Stimulated activated CD4-positive, alpha-beta T cell treated with anti-CD3 and anti-CD28 coated beads, Interleukin-12 subunit alpha, Interleukin-12 subunit beta, amount 100 ng/mL, for 4 hours (primary cell): Measurements from ENCODE around the gene RASSF6.
"Not testable (repeated sequence)": the region's sequence is repeated elsewhere in the genome, so short reads cannot be mapped to it uniquely, and the experiment has no call there.

Experiments
- DNase-seq: peaks from one replicate; pipeline ENCODE4 v3.0.0-alpha.2; 2020

RASSF6 gene

DNA sequence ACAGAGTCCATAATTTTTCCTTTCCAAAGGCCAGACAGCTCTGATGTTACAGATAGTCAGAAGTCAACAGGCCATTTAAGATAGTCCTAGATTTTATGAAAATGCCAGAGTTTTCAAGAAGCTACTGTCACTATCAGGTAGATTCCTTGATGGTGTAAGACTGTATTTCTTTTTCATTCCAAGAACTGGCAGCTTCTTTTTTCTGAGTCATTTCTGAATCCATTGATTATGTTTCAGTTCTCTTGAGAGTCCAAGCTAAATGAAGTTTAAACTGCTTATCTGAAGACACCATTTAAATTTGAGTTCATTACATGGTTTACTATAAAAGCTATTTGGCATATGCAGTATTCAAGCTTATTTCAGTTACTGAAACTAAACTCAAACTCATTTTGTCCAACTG is 44.6 kb downstream of the RASSF6 start:
- DNase-seq, result no peak

DNA sequence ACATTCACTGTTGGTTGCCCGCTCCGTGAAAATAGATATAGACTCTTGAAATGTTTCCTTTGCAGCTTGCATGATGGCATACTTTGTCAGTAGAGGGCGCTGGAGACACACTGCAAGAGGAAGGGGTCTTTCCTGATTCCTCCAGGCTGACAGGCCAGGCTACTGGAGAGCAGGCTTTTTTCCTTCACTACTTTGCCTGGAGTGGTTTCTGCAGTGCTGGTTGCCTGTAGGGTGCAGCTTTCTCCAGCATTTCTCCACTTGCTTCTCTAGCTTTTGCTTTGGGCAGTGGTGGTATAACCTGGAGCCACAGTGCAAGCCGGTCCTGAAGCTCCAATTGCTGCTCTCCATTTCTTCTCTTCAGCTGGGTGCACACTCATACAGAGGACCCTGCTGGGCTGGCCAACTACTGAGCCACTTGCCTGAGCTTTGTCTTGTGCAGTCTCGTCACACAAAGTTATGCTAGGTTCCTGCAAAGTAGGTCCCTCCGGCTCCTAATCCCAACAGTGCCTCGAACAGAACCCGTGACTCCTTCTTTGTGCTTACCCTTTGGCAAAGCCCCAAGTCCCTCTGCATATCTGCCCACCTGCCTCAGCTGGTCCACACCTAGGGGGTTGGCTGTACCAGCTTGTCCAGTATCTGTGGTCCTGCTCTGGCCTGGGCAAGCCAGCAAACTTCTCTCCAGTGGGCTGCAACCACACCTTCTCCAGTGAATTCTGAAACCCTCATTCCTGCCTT is 46.3 kb downstream of the RASSF6 start:
- no peak for DNase-seq

DNA sequence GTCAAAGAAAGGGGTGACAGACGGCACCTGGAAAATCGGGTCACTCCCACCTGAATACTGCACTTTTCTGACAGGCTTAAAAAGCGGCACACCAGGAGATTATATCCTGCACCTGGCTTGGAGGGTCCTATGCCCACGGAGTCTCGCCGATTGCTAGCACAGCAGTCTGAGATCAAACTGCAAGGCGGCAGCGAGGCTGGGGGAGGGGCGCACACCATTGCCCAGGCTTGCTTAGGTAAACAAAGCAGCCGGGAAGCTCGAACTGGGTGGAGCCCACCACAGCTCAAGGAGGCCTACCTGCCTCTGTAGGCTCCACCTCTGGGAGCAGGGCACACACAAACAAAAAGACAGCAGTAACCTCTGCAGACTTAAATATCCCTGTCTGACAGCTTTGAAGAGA is 69.4 kb downstream of the RASSF6 start:
- DNase-seq, result not testable (repeated sequence)

DNA sequence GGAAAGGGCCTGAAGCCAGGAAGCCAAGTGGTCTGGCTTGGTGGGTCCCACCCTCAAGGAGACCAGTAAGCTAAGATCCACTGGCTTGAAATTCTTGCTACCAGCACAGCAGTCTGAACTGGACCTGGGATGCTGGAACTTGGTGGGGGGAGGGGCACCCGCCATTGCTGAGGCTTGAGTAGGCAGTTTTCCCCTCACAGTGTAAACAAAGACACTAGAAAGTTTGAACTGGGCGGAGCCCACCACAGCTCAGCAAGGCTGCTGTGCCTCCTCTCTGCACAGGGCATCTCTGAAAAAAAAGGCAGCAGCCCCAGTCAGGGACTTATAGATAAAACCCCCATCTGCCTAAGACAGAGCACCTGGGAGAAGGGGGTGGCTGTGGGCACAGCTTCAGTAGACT is 75.6 kb downstream of the RASSF6 start:
- DNase-seq, result no peak

DNA sequence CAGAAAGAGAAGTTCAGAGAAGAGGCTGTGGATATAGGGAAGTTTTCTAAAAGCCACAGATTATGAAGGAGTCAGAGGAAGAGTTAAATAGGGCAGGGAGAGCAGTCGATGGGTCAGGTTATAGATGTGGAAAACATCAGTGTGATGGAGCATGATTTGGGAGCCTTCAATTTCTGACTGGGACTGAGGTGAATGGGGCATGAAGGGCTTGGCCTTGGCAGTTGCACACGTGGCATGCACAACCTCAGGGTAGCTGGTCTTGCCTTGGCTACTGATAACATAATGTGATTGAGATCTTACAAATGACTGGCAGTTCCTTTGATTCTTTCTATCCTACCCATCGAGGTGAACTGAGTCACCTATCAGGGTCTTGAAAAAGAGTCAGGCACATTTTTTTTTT is 79.0 kb downstream of the RASSF6 start:
- DNase-seq, result no peak

DNA sequence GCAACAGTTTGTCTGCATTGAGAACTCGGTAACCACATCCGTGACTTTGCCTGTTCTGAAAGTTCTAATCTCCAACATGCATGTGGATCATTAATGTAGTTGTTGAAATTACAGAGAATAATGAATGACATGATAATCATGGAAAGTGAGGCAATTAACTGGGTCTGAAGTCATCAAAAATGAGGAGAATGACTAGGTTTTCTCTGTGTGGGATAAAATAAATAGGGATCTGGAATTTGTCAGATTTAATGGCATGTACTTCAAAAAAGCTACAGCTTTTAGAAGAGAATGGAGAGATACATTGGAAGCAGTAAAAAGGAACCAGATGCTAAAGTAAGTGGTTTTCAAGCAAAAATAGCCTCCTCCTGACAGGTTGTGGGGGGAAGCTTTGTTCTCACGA is 79.4 kb downstream of the RASSF6 start:
- DNase-seq, result no peak

DNA sequence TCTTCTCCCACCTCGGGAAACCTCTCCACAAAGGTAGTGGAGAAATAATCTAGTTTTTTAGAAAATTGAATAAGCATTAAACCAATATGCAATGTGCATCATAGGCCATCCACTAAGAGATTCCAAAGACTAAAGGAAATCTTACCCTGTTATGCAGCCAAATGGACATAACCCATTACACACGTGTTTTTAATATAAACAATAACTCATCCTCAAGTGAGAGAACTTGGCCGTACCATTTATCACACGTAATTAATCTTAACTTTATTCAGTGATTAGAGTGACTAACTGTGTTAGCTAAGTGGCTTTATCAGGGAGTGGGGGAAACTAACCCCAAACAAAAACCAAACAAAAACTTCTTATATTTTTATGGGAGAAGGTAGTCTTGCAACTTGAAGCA is 80.8 kb downstream of the RASSF6 start:
- DNase-seq, result no peak

DNA sequence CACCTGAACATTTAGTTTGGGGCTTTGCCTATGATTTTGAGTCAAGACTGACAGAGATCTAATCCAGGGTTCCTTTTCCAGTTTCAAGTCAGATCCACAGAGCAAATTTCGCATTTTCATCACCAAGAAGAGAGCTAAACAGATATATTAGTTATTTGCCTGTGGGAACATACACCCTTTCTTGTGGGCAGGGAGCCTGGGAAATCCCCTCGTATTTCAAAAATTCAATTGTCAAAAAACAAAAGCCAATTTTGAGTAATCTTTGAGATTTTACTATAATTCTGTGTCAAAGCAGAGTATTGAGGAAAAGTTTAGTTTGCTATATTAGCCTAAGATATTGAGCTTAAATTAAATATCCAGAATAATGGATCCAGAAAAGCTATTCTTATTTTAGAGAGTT is 82.1 kb downstream of the RASSF6 start:
- DNase-seq, result no peak

DNA sequence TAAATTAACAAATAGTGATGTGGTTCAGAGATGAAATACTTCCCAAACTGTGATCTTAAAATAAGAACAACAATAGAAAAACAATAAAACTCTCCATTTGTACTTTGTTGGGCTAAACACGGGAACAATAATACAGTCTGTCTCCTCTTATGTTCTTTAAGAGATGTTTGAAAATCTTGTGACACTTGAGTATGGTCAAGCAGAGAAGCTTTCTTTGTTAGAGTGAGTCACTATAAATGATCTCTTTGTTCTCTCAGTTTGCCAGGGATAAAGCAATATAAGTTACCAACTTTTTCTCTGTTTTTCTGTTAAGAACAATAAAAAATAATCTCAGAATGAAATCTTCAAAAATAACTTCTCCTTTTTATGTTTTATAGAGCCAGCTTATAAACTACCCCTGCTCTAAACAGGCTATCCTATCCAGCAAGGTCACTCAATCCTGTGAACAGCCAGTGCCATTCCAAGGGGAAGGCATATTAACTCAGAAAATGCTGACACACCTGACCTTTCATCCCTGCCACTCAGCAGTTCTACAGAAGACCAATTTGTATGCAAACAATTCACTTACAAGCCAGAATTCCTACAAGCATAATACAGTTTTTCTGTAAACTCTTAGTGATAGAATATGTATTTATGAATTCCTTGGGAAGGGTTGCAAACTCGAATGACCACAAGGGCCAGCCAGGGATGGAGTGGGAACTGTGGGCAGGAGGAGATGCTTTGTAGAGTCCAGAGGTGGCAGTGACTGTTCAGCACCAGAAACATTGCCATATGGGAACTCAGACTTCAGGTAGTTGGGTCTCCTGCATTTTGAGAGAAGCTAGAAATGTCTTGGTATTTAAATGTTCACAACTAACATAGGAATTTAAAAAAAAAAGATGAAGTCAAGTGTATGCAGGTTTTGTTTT is 86.5 kb downstream of the RASSF6 start:
- DNase-seq, result no peak

DNA sequence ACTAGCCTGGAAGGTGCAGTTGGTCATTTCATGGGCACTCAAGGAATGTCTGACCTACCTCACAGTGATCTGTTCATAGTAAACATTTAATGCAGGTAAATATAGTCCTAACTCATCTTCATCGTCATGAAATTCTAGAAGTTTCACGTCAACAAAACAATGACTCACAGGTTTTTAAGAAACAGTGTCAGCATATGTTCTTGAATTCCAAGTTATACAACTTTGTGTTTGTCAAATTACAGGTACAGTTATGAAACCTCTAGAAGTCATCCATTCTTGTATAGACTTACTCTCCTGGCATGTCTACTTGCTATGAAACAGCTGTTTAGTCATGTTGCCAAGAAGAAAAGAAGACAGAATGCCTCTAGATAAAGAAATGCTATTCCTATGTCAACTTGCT is 92.1 kb downstream of the RASSF6 start:
- DNase-seq, result no peak

DNA sequence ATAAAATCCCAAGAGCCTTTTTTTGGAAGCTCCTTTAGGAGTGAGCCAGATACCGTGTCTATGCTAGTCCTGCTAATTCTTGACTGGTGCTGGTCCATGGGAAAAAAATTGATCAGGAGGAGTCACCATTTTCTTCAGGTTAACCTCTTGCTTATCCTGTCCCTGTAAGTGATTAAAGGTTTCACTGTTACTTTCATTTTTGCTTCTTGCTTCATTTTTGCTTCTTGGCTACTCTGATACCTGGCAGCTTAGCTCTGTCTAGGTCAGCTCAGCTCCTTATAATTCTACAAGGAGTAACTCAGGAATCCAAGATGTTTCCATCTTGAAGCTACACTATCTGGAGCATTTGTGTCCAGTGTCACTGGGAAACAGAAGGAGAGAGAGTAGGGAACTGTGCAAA is 93.0 kb downstream of the RASSF6 start:
- no peak for DNase-seq

DNA sequence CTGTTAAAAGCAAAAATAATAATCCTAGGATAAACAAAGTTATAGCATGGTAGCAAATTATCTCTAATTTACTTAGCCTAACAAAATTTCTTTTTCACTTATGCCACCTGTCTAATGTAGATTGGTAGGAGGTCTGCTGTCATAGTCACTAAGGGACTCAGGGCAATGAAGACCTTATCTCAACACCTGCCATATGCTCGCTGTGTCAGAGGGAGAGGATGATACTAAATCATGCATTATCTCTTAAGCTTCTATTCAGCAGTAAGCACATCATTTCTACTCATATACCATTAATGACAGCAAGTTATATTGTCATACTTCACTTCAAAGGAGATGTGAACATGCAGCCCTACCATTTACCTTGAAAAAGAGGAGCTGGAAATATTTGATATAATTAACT is 94.6 kb downstream of the RASSF6 start:
- no peak for DNase-seq

DNA sequence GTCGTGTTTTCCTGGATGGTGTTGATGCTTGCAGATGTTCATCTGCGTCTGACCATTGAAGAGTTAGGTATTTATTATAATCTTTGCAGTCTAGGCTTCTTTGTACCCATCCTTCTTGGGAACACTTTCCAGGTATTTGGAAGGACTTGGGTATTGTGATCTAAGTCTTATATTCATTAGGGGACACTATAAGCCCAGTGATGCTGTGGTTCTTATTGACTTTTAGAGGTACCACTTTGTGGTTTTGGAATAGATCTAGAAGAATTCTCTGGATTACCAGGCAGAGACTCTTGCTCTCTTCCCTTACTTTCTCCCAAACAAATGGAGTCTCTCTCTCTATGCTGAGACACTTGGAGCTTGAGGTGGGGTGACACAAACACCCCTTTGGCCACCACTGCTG is 97.1 kb downstream of the RASSF6 start:
- no peak for DNase-seq
